Measurements from ENCODE around the gene KIFBP. TPM values are rescaled to one million over a fixed set of nuclear protein-coding genes. Genes with fewer than 3 reads are reported as not detected.
A peak's percentile ranks its signal among the peaks of the same experiment; 100 is the strongest.

Gene KIFBP
- total and polyA plus RNA-seq, 2 of the 13 experiments (the other 11 are each of a cell fraction or from before 2014, with no cell fraction given), result 13.0 to 21.9 TPM

DNA sequence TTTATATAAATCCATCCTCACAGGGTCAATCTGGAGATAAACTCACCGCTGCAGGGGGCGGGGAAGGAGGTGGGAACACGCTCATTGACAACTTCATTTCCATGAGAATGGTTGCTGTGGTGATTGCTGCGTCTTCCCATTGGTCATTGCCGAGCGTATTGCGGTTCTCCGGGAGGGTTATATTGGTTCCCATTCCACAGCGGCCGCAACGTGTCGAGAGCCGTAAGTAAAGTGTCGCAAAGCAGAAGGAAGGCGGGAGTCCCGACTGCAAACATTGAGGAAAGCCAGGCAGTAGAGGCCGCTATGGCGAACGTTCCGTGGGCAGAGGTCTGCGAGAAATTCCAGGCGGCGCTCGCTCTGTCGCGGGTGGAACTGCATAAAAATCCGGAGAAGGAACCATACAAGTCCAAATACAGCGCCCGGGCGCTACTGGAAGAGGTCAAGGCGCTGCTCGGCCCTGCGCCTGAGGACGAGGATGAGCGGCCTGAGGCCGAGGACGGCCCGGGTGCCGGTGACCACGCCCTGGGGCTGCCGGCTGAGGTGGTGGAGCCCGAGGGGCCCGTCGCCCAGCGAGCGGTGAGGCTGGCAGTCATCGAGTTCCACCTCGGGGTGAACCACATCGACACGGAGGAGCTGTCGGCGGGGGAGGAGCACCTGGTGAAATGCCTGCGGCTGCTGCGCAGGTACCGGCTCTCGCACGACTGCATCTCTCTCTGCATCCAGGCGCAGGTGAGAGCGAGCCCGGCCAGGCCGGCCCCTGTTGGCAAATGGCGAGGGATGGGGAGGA, at the start of gene KIFBP (continued):
- TF ChIP-seq HNRNPH1 (optimal IDR thresholded peaks at IDR 0.05; ENCODE audit: low read depth, low read length) (no peak), CBX1 (IDR thresholded peaks at IDR 0.05; ENCODE audit: low read depth) (no peak), NONO (IDR thresholded peaks at IDR 0.05) (no peak), NONO (CRISPR knock-in tag; conservative IDR thresholded peaks at IDR 0.05) (peak; percentile 68; the same call in 1 of the 2 replicates), MAFF (IDR thresholded peaks at IDR 0.05; ENCODE audit: low read depth, low read length) (no peak), NBN (conservative IDR thresholded peaks at IDR 0.05) (no peak), PHF21A (CRISPR knock-in tag; IDR thresholded peaks at IDR 0.05) (peak; percentile 64; the same call in 1 of the 2 replicates), KDM6A (CRISPR knock-in tag; IDR thresholded peaks at IDR 0.05; ENCODE audit: low read depth) (no peak), ZNF766 (CRISPR knock-in tag; IDR thresholded peaks at IDR 0.05; ENCODE audit: borderline replicate concordance) (no peak)
- TF ChIP-seq, protein P1, sequence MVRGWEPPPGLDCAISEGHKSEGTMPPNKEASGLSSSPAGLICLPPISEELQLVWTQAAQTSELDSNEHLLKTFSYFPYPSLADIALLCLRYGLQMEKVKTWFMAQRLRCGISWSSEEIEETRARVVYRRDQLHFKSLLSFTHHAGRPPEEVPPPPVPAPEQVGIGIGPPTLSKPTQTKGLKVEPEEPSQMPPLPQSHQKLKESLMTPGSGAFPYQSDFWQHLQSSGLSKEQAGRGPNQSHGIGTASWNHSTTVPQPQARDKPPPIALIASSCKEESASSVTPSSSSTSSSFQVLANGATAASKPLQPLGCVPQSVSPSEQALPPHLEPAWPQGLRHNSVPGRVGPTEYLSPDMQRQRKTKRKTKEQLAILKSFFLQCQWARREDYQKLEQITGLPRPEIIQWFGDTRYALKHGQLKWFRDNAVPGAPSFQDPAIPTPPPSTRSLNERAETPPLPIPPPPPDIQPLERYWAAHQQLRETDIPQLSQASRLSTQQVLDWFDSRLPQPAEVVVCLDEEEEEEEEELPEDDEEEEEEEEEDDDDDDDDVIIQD (CRISPR knock-in tag; IDR thresholded peaks at IDR 0.05; ENCODE audit: low read depth), result peak; percentile 83
- TF ChIP-seq, protein P2, sequence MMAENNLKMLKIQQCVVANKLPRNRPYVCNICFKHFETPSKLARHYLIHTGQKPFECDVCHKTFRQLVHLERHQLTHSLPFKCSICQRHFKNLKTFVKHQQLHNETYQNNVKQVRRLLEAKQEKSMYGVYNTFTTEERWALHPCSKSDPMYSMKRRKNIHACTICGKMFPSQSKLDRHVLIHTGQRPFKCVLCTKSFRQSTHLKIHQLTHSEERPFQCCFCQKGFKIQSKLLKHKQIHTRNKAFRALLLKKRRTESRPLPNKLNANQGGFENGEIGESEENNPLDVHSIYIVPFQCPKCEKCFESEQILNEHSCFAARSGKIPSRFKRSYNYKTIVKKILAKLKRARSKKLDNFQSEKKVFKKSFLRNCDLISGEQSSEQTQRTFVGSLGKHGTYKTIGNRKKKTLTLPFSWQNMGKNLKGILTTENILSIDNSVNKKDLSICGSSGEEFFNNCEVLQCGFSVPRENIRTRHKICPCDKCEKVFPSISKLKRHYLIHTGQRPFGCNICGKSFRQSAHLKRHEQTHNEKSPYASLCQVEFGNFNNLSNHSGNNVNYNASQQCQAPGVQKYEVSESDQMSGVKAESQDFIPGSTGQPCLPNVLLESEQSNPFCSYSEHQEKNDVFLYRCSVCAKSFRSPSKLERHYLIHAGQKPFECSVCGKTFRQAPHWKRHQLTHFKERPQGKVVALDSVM (CRISPR knock-in tag; IDR thresholded peaks at IDR 0.05), result peak; percentile 92
- TF ChIP-seq, protein P3, sequence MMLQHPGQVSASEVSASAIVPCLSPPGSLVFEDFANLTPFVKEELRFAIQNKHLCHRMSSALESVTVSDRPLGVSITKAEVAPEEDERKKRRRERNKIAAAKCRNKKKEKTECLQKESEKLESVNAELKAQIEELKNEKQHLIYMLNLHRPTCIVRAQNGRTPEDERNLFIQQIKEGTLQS (CRISPR knock-in tag; IDR thresholded peaks at IDR 0.05), result no peak
- TF ChIP-seq, protein P4, sequence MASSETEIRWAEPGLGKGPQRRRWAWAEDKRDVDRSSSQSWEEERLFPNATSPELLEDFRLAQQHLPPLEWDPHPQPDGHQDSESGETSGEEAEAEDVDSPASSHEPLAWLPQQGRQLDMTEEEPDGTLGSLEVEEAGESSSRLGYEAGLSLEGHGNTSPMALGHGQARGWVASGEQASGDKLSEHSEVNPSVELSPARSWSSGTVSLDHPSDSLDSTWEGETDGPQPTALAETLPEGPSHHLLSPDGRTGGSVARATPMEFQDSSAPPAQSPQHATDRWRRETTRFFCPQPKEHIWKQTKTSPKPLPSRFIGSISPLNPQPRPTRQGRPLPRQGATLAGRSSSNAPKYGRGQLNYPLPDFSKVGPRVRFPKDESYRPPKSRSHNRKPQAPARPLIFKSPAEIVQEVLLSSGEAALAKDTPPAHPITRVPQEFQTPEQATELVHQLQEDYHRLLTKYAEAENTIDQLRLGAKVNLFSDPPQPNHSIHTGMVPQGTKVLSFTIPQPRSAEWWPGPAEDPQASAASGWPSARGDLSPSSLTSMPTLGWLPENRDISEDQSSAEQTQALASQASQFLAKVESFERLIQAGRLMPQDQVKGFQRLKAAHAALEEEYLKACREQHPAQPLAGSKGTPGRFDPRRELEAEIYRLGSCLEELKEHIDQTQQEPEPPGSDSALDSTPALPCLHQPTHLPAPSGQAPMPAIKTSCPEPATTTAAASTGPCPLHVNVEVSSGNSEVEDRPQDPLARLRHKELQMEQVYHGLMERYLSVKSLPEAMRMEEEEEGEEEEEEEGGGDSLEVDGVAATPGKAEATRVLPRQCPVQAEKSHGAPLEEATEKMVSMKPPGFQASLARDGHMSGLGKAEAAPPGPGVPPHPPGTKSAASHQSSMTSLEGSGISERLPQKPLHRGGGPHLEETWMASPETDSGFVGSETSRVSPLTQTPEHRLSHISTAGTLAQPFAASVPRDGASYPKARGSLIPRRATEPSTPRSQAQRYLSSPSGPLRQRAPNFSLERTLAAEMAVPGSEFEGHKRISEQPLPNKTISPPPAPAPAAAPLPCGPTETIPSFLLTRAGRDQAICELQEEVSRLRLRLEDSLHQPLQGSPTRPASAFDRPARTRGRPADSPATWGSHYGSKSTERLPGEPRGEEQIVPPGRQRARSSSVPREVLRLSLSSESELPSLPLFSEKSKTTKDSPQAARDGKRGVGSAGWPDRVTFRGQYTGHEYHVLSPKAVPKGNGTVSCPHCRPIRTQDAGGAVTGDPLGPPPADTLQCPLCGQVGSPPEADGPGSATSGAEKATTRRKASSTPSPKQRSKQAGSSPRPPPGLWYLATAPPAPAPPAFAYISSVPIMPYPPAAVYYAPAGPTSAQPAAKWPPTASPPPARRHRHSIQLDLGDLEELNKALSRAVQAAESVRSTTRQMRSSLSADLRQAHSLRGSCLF (CRISPR knock-in tag; IDR thresholded peaks at IDR 0.05; ENCODE audit: borderline replicate concordance), result no peak
- TF ChIP-seq, protein P5, sequence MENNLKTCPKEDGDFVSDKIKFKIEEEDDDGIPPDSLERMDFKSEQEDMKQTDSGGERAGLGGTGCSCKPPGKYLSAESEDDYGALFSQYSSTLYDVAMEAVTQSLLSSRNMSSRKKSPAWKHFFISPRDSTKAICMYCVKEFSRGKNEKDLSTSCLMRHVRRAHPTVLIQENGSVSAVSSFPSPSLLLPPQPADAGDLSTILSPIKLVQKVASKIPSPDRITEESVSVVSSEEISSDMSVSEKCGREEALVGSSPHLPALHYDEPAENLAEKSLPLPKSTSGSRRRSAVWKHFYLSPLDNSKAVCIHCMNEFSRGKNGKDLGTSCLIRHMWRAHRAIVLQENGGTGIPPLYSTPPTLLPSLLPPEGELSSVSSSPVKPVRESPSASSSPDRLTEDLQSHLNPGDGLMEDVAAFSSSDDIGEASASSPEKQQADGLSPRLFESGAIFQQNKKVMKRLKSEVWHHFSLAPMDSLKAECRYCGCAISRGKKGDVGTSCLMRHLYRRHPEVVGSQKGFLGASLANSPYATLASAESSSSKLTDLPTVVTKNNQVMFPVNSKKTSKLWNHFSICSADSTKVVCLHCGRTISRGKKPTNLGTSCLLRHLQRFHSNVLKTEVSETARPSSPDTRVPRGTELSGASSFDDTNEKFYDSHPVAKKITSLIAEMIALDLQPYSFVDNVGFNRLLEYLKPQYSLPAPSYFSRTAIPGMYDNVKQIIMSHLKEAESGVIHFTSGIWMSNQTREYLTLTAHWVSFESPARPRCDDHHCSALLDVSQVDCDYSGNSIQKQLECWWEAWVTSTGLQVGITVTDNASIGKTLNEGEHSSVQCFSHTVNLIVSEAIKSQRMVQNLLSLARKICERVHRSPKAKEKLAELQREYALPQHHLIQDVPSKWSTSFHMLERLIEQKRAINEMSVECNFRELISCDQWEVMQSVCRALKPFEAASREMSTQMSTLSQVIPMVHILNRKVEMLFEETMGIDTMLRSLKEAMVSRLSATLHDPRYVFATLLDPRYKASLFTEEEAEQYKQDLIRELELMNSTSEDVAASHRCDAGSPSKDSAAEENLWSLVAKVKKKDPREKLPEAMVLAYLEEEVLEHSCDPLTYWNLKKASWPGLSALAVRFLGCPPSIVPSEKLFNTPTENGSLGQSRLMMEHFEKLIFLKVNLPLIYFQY (CRISPR knock-in tag; IDR thresholded peaks at IDR 0.05; ENCODE audit: borderline replicate concordance), result no peak
- TF ChIP-seq, protein P6, sequence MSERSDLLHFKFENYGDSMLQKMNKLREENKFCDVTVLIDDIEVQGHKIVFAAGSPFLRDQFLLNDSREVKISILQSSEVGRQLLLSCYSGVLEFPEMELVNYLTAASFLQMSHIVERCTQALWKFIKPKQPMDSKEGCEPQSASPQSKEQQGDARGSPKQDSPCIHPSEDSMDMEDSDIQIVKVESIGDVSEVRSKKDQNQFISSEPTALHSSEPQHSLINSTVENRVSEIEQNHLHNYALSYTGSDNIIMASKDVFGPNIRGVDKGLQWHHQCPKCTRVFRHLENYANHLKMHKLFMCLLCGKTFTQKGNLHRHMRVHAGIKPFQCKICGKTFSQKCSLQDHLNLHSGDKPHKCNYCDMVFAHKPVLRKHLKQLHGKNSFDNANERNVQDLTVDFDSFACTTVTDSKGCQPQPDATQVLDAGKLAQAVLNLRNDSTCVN (CRISPR knock-in tag; IDR thresholded peaks at IDR 0.05; ENCODE audit: borderline replicate concordance), result no peak
